ENCODE data around the gene FZD7.

FZD7 gene

GRCh38 chr2:202072226-202072625, 38.6 kb downstream of the FZD7 start:
- Histone ChIP-seq H3K4me3 (replicated peaks; ENCODE audit: insufficient read depth, low read length) (no peak overlapping the region), H3K27ac (replicated peaks) (no peak overlapping the region), H3K27me3 (ENCODE audit: insufficient read depth, poor library complexity, severe bottlenecking) (no peaks in the 10 kb centered on the region)
- TF ChIP-seq REST (IDR thresholded peaks at IDR 0.05; ENCODE audit: insufficient replicate concordance, low read depth) (no peak), GABPA (IDR thresholded peaks at IDR 0.05; ENCODE audit: low read depth) (no peak), SPI1 (IDR thresholded peaks at IDR 0.05; ENCODE audit: borderline replicate concordance, low read depth) (no peak), POLR2AphosphoS5 (IDR thresholded peaks at IDR 0.05; ENCODE audit: low read depth) (no peak), CTCF (IDR thresholded peaks at IDR 0.05; ENCODE audit: insufficient read depth, low read length) (no peak)
- no peak for DNase-seq (ENCODE audit: low read depth in 1 of 2, low spot score in 1 of 2)

- Histone ChIP-seq H3K4me3 (replicated peaks; ENCODE audit: insufficient read depth, low read length) (no peak within 1 kb of the TSS), H3K27me3 (ENCODE audit: insufficient read depth, poor library complexity, severe bottlenecking) (no peaks in the 10 kb centered on the region), H3K27ac (replicated peaks) (no peak within 1 kb of the TSS)
- TF ChIP-seq REST (IDR thresholded peaks at IDR 0.05; ENCODE audit: insufficient replicate concordance, low read depth) (no peak), POLR2AphosphoS5 (IDR thresholded peaks at IDR 0.05; ENCODE audit: low read depth) (no peak), CTCF (IDR thresholded peaks at IDR 0.05; ENCODE audit: insufficient read depth, low read length) (no peak), GABPA (IDR thresholded peaks at IDR 0.05; ENCODE audit: low read depth) (no peak), SPI1 (IDR thresholded peaks at IDR 0.05; ENCODE audit: borderline replicate concordance, low read depth) (no peak)
- no peak for DNase-seq (ENCODE audit: low read depth in 1 of 2, low spot score in 1 of 2)
These were observed 39.2 kb downstream of the FZD7 start, which contains the start of gene KIAA2012 for GRCh38 chr2:202072737-202073401. KIAA2012 (plus strand) TSS chr2:202073255; CDS start chr2:202073628, 373 bp downstream.

GRCh38 chr2:202074324-202074723, 40.7 kb downstream of the FZD7 start:
- no peak for TF ChIP-seq CTCF (IDR thresholded peaks at IDR 0.05; ENCODE audit: insufficient read depth, low read length)
- no peak for DNase-seq (ENCODE audit: low read depth in 1 of 2, low spot score in 1 of 2)
- Histone ChIP-seq H3K27me3 (ENCODE audit: insufficient read depth, poor library complexity, severe bottlenecking) (no peaks in the 10 kb centered on the region), H3K4me3 (replicated peaks; ENCODE audit: insufficient read depth, low read length) (no peak overlapping the region), H3K27ac (replicated peaks) (no peak overlapping the region)

- Histone ChIP-seq H3K27me3 (ENCODE audit: insufficient read depth, poor library complexity, severe bottlenecking) (no peaks in the 10 kb centered on the region), H3K4me3 (replicated peaks; ENCODE audit: insufficient read depth, low read length) (no peak overlapping the region), H3K27ac (replicated peaks) (no peak overlapping the region)
- DNase-seq (ENCODE audit: low read depth in 1 of 2, low spot score in 1 of 2), result no peak
- TF ChIP-seq POLR2AphosphoS5 (IDR thresholded peaks at IDR 0.05; ENCODE audit: low read depth) (no peak), GABPA (IDR thresholded peaks at IDR 0.05; ENCODE audit: low read depth) (no peak), CTCF (IDR thresholded peaks at IDR 0.05; ENCODE audit: insufficient read depth, low read length) (no peak), REST (IDR thresholded peaks at IDR 0.05; ENCODE audit: insufficient replicate concordance, low read depth) (no peak), SPI1 (IDR thresholded peaks at IDR 0.05; ENCODE audit: borderline replicate concordance, low read depth) (no peak)
These were observed 45.7 kb downstream of the FZD7 start for GRCh38 chr2:202079310-202079709.

Measured in HL-60 (cell line).